GM19351 (cell line): ENCODE results near the gene DEFB125.
"Not testable (repeated sequence)": the region's sequence is repeated elsewhere in the genome, so short reads cannot be mapped to it uniquely, and the experiment has no call there.

Source experiments
- ATAC-seq: cut with Tn5 transposase; IDR thresholded peaks from one replicate; pipeline ENCODE4 v1.9.1; 2021; ENCODE audit warnings: mild to moderate bottlenecking, moderate library complexity; ENCODE audit not compliant: unreplicated experiment

Gene DEFB125

GRCh38 chr20:87401-87800 is at the start of gene DEFB125:
DEFB125 (plus strand) TSS chr20:87672; CDS start chr20:87710, 38 bp downstream.
- no peak for ATAC-seq

- ATAC-seq = no peak
Observed at GRCh38 chr20:60035-60918, 27.2 kb upstream of the DEFB125 start.

DNA sequence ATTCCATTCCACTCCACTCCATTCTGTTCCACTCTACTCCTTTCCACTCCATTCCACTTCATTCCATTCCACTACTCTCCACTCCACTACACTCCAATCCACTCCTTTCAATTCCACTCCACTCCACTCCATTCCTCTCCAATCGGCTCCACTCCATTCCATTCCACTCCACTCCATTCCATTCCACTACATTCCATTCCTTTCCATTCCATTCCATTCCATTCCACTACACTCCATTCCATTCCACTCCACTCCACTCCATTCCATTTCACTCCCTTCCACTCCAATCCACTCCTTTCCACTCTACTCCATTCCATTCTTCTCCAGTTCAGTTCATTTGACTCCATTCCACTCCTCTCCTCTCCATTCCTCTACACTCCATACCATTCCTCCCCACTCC is 26.2 kb upstream of the DEFB125 start:
- no peak for ATAC-seq

- ATAC-seq = no peak
Observed at GRCh38 chr20:61757-62156, 25.7 kb upstream of the DEFB125 start.

DNA sequence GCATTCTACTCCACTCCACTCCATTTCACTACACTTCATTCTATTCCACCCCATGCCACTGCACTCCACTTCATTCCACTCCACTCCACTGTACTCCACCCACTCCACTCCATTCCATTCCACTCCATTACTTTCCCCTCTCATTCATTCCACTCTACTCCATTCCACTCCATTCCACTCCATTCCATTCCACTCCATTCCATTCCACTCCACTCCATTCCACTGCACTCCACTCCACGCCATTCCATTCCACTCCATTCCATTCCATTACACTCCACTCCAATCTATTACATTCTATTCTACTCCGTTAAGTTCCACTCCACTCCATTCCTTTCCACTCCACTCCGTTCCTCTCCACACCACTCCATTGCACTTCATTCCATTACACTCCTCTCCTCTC is 25.0 kb upstream of the DEFB125 start:
- ATAC-seq = no peak

DNA sequence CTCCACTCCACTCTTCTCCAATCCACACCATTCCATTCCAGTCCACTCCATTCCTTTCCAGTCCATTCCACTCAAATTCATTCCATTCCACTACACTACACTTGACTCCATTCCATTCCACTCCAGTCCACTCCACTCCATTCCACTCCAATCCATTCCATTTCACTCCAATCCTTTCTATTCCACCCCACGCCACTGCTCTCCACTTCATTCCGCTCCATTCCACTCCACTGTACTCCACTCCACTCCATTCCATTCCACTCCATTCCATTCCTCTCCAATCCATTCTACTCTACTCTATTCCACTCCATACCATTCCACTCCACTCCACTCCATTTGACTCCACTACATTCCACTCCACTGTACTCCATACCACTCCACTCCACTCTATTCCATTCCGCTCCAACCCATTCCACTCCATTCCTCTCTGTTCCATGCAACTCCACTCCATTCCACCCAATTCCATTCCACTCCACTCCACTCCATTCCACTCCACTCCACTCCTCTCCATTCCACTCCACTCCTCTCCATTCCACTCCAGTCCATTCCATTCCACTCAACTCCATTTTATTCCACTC is 23.4 kb upstream of the DEFB125 start:
- no peak for ATAC-seq

- ATAC-seq = no peak
Observed at GRCh38 chr20:64766-65322, 22.6 kb upstream of the DEFB125 start.

GRCh38 chr20:77231-77630 is 10.2 kb upstream of the DEFB125 start:
- no peak for ATAC-seq

DNA sequence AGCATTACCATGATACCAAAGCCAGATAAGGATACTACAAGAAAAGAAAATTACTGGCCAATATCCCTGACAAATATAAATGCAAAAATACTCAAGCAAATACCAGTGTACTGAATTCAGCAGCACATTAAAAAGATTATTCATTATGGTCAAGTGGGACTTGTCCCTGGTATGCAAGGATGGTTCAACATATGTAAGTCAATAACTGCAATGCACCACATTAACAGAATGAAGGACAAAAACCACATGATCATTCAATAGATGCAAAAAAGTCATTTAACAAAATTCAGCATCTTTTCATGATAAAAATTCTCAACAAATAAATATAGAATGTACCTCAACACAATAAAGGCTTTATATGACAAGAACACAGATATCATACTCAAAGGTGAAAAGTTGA is 9.1 kb upstream of the DEFB125 start:
- ATAC-seq = no peak

- ATAC-seq = no peak
Observed at GRCh38 chr20:79565-79964, 7.9 kb upstream of the DEFB125 start.

GRCh38 chr20:90651-91050 is 3.2 kb downstream of the DEFB125 start:
- no peak for ATAC-seq

DNA sequence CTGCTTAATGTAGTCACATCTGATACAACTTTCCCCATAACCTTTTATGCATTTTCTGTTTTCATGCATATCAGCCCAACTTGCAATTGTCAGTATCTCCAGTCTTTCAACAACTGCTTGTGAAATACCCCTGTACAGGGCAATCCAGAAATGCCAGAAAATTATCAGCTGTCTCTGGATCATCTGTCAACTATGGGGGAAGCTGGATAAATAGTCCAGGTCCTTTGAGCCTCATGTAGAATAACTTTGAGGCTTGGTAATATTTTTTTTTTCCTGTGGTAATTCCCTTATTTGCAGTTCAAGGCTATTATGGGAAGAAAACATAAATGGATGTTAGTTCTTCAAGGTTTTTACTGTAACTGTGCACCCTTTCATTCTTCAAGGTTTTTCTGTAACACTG is 6.2 kb downstream of the DEFB125 start:
- ATAC-seq = no peak

GRCh38 chr20:95215-95614 is 7.7 kb downstream of the DEFB125 start:
- no peak for ATAC-seq

GRCh38 chr20:97691-98090 is 10.2 kb downstream of the DEFB125 start:
- not testable (repeated sequence) for ATAC-seq

DNA sequence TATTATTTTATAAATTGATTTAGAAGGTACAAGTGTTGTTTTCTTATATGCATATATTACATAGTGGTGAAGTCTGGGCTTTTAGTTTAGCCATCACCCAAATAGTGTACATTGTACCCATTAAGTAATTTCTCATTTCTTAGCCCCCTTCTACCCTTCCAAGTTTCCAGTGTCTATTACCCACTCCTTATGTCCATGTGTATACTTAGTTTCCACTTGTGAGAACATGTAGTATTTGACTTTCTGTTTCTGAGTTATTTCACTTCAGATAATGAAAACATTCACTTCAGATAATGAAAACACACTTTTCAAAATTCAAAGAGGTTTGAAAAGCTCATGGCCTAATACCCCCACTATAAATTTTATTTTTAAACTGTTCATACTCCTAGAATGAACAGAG is 14.5 kb downstream of the DEFB125 start:
- no peak for ATAC-seq

DNA sequence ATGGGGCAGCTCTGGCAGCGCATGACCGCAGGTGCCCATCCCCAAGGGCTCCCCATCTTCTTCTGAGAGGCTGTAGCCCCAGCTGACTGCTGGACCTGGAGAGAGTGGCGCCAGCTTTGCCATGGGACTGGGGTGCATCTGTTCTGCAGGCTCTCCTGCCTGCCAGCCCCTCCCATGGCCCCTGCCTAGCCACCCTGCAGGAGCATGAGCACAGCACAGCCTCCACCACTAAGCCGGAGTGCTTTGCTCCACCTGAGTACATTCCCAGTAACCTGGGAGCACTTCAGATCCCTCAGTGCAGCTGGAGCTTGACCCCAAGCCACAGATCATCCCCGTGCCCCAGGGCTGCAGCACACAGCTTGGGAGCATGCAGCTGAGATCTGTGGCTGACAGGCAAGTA is 16.0 kb downstream of the DEFB125 start:
- no peak for ATAC-seq

DNA sequence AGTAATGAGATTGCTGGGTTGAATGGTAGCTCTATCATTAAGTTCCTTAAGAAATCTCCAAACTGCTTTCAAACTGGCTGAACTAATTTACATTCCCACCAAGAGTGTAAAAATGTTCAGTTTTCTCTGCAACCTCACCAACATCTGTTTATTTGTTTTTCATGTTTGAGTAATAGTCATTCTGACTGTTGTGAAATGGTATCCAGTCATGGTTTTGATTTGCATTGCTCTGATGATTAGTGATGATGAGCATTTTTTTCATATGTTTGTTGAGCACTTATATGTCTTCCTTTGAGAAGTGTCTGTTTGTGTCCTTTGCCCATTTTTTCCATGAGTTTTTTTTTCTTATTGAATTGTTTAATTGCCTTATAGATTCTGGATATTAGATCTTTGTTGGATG is 24.9 kb downstream of the DEFB125 start:
- ATAC-seq = no peak

GRCh38 chr20:117518-117917 is 30.0 kb downstream of the DEFB125 start:
- no peak for ATAC-seq

DNA sequence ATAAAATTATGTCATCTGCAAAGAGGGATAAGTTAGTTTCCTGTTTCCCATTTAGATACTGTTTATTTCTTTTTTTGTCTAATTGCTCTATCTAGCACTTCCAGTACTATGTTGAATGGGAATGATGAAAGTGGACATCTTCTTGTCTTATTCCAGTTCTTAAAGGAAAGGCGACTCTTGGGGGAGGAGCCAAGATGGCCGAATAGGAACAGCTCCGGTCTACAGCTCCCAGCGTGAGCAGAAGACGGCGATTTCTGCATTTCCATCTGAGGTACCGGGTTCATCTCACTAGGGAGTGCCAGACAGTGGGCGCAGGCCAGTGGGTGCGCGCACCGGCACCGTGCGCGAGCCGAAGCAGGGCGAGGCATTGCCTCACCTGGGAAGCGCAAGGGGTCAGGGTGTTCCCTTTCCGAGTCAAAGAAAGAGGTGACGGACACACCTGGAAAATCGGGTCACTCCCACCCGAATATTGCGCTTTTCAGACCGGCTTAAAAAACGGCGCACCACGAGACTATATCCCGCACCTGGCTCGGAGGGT is 42.4 kb downstream of the DEFB125 start:
- not testable (repeated sequence) for ATAC-seq

- ATAC-seq = no peak
Observed at GRCh38 chr20:137668-138490, 50.4 kb downstream of the DEFB125 start.

GRCh38 chr20:142290-142689 is 54.8 kb downstream of the DEFB125 start, which contains the start of gene DEFB126:
DEFB126 (plus strand) TSS chr20:142590; CDS start chr20:142629, 39 bp downstream.
- no peak for ATAC-seq
